ENCODE measurements around the gene RPL34.

- TF ChIP-seq, protein P1, sequence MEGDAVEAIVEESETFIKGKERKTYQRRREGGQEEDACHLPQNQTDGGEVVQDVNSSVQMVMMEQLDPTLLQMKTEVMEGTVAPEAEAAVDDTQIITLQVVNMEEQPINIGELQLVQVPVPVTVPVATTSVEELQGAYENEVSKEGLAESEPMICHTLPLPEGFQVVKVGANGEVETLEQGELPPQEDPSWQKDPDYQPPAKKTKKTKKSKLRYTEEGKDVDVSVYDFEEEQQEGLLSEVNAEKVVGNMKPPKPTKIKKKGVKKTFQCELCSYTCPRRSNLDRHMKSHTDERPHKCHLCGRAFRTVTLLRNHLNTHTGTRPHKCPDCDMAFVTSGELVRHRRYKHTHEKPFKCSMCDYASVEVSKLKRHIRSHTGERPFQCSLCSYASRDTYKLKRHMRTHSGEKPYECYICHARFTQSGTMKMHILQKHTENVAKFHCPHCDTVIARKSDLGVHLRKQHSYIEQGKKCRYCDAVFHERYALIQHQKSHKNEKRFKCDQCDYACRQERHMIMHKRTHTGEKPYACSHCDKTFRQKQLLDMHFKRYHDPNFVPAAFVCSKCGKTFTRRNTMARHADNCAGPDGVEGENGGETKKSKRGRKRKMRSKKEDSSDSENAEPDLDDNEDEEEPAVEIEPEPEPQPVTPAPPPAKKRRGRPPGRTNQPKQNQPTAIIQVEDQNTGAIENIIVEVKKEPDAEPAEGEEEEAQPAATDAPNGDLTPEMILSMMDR (conservative IDR thresholded peaks at IDR 0.05; ENCODE audit: low read length) = no peak
- TF ChIP-seq EZH2phosphoT487 (IDR thresholded peaks at IDR 0.05; ENCODE audit: borderline replicate concordance) = no peak
These were observed 23.9 kb downstream of the RPL34 start for GRCh38 chr4:108644237-108644636.

All from Loucy (cell line).